ENCODE results near the gene CD55.

- TF ChIP-seq CTCF (IDR thresholded peaks at IDR 0.05) (no peak), POLR2AphosphoS5 (IDR thresholded peaks at IDR 0.05) (no peak)
These were observed 20.5 kb upstream of the CD55 start for GRCh38 chr1:207300970-207301369.

All from transverse colon (tissue), 4 donors.